ENCODE results near the gene DDX25.

GRCh38 chr11:125940145-125940544 is 35.8 kb downstream of the DDX25 start:
- TF ChIP-seq CTCF (conservative IDR thresholded peaks at IDR 0.05; ENCODE audit: low read depth, low read length), result no peak
- no peak for TF ChIP-seq EZH2 (IDR thresholded peaks at IDR 0.05; ENCODE audit: borderline replicate concordance, low read depth, low read length, poor library complexity, severe bottlenecking)

Data from A673 (cell line).